Astrocyte (in vitro differentiated cells and primary cell): ENCODE measurements around the gene TDP1. TPM values are rescaled to one million over a fixed set of nuclear protein-coding genes. Genes with fewer than 3 reads are reported as not detected.

Experiments
- DNase-seq: peaks from one replicate; pipeline ENCODE4 v3.0.0-alpha.2; 2010; ENCODE audit warnings: low read depth
- FAIRE-seq: peaks from 2 replicates; lab custom pipeline; 2011; peaks lifted over from hg19 to GRCh38; lab: Jason Lieb, UNC
- H2AFZ ChIP-seq: 2 replicates; pipeline ENCODE4 v1.6.0; 2012; ENCODE audit warnings: low read depth, low read length, inconsistent platforms
- H3K27ac ChIP-seq: 2 replicates; pipeline ENCODE4 v1.5.1; 2011; ENCODE audit warnings: low read depth, low read length, inconsistent platforms
- H3K27me3 ChIP-seq: 2 replicates; pipeline ENCODE4 v1.6.0; 2011; ENCODE audit warnings: low read length, inconsistent platforms; ENCODE audit not compliant: insufficient read depth
- H3K36me3 ChIP-seq: 2 replicates; pipeline ENCODE4 v1.5.1; 2011; ENCODE audit warnings: low read length, inconsistent platforms; ENCODE audit not compliant: insufficient read depth
- H3K4me1 ChIP-seq: 2 replicates; pipeline ENCODE4 v1.5.1; 2011; ENCODE audit warnings: low read length, inconsistent platforms; ENCODE audit not compliant: insufficient read depth
- H3K4me2 ChIP-seq: 2 replicates; pipeline ENCODE4 v1.6.0; 2012; ENCODE audit warnings: low read length, inconsistent platforms
- H3K4me3 ChIP-seq: 2 replicates; pipeline ENCODE4 v1.5.1; 2011; ENCODE audit warnings: low read depth, mild to moderate bottlenecking, low read length, inconsistent platforms; ENCODE audit not compliant: insufficient read depth
- H3K79me2 ChIP-seq: 2 replicates; pipeline ENCODE4 v1.6.0; 2012; ENCODE audit warnings: mild to moderate bottlenecking, low read length, inconsistent platforms; ENCODE audit not compliant: insufficient read depth
- H3K9ac ChIP-seq: 2 replicates; pipeline ENCODE4 v1.6.0; 2012; ENCODE audit warnings: mild to moderate bottlenecking, low read length, inconsistent platforms
- H3K9me3 ChIP-seq: 2 replicates; pipeline ENCODE4 v1.5.1; 2012; ENCODE audit warnings: low read depth, mild to moderate bottlenecking, low read length, inconsistent platforms; ENCODE audit not compliant: insufficient read depth
- H4K20me1 ChIP-seq: 2 replicates; pipeline ENCODE4 v1.6.0; 2012; ENCODE audit warnings: low read length, inconsistent platforms; ENCODE audit not compliant: insufficient read depth
- H3K27ac Mint-ChIP-seq: one replicate; pipeline ENCODE4 v1.8.0; 2021; ENCODE audit warnings: mild to moderate bottlenecking, mixed read lengths; ENCODE audit not compliant: unreplicated experiment
- H3K27me3 Mint-ChIP-seq: one replicate; pipeline ENCODE4 v1.8.0; 2021; ENCODE audit warnings: low read depth, mixed read lengths; ENCODE audit not compliant: unreplicated experiment
- H3K36me3 Mint-ChIP-seq: one replicate; pipeline ENCODE4 v1.8.0; 2021; ENCODE audit warnings: low read depth, mixed read lengths; ENCODE audit not compliant: unreplicated experiment
- H3K4me1 Mint-ChIP-seq: one replicate; pipeline ENCODE4 v1.8.0; 2021; ENCODE audit warnings: low read depth, mixed read lengths; ENCODE audit not compliant: unreplicated experiment
- H3K4me3 Mint-ChIP-seq: one replicate; pipeline ENCODE4 v1.8.0; 2021; ENCODE audit warnings: mild to moderate bottlenecking, moderate library complexity, mixed read lengths; ENCODE audit not compliant: unreplicated experiment
- H3K9me3 Mint-ChIP-seq: one replicate; pipeline ENCODE4 v1.8.0; 2021; ENCODE audit warnings: mild to moderate bottlenecking, mixed read lengths; ENCODE audit not compliant: unreplicated experiment
- CTCF ChIP-seq: IDR thresholded peaks from 2 replicates; pipeline ENCODE4 v1.5.1; 2011; ENCODE audit warnings: low read depth, mild to moderate bottlenecking, inconsistent platforms, low read length, moderate library complexity; ENCODE audit not compliant: insufficient read depth
- EZH2 ChIP-seq: IDR thresholded peaks from 2 replicates; pipeline ENCODE4 v1.6.1; 2012; ENCODE audit warnings: mild to moderate bottlenecking, low read length, inconsistent platforms; ENCODE audit not compliant: insufficient read depth
- total RNA-seq: library from RNA; stranded (reverse); gene quantifications from 2 replicates; pipeline ENCODE4 v1.2.1, GENCODE V29; 2021

The TDP1 gene
- total RNA-seq, 1 donor from 2014 or later, result 17.0 TPM

- Mint-ChIP-seq H3K27me3 (no peaks in the 10 kb centered on the region), H3K9me3 (peaks cover 5% of the 10 kb centered on the region), H3K4me3 (peak overlapping the region; percentile 55), H3K36me3 (no peaks in the 10 kb centered on the region), H3K4me1 (peaks cover 39% of the 10 kb centered on the region), H3K27ac (peak overlapping the region; percentile 100)
- peak overlapping the region; percentile 75 for H3K4me2 ChIP-seq
- FAIRE-seq, result peak; percentile 29
- no peak overlapping the region for H2AFZ ChIP-seq
- no peaks in the 10 kb centered on the region for H3K27me3 ChIP-seq
- H3K4me1 ChIP-seq, result peaks cover 29% of the 10 kb centered on the region
- H3K27ac ChIP-seq, result peak overlapping the region; percentile 92
- no peaks in the 10 kb centered on the region for H3K79me2 ChIP-seq
- H3K4me3 ChIP-seq, result no peak overlapping the region
- peak overlapping the region; percentile 83 for H3K9ac ChIP-seq
- no peaks in the 10 kb centered on the region for H3K9me3 ChIP-seq
- no peak for DNase-seq
- H4K20me1 ChIP-seq, result no peaks in the 10 kb centered on the region
- TF ChIP-seq EZH2 (no peak), CTCF (no peak)
- no peaks in the 10 kb centered on the region for H3K36me3 ChIP-seq
These were observed 45.1 kb upstream of the TDP1 start for GRCh38 chr14:89910691-89911009.

DNA sequence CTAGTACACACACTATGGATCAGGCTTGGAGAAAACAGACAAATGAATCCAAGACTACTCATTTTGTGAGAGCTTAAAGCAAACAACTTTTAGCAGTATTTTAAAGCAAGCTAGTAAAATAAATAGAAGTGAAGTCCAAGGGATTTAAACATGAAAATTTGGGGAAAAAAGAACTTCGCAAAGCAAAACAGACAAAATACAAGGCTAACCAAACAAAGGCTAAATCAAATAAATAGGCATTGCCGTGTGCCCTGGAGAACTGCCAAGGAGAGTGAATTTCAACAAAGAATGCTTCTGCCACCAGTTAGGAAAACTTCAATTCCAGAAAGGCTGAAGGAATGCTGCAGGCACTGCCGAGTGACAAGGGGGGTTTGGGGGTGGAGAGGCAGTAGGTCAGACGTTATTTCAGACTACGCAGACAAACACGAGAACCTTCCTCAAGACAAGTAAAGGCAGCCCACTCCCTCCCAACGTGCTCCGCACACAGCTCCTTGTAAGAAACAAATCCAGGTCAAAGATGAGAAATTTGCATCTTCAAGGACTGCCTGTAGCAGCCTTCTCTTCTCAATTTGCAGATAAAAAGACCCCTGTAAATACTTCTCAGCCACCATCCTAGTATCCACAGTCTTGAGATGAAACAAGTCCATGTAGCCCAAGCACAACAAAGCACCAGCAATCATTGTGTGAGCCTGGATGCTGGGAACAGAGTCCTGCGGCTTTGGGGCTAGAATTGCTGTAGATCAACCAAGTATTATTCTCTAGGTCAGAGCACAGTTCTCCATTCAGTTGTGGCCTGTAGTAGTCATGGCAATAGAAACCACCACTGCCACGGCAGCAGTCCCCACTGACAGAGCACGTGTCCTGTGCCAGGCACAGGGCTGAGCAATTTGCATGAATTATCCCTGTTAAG, 44.5 kb upstream of the TDP1 start:
- peaks cover 29% of the 10 kb centered on the region for H3K4me1 ChIP-seq
- no peaks in the 10 kb centered on the region for H3K36me3 ChIP-seq
- H3K4me2 ChIP-seq, result peak overlapping the region; percentile 75
- peaks cover 5% of the 10 kb centered on the region for H3K9me3 Mint-ChIP-seq
- peak overlapping the region; percentile 55 for H3K4me3 Mint-ChIP-seq
- peak; percentile 43 for FAIRE-seq
- no peaks in the 10 kb centered on the region for H4K20me1 ChIP-seq
- H3K36me3 Mint-ChIP-seq, result no peaks in the 10 kb centered on the region
- H3K27me3 ChIP-seq, result no peaks in the 10 kb centered on the region
- H3K4me3 ChIP-seq, result peak overlapping the region; percentile 13
- peak overlapping the region; percentile 83 for H3K9ac ChIP-seq
- no peaks in the 10 kb centered on the region for H3K27me3 Mint-ChIP-seq
- peak overlapping the region; percentile 100 for H3K27ac Mint-ChIP-seq
- no peak for TF ChIP-seq CTCF
- no peak for TF ChIP-seq EZH2
- H3K27ac ChIP-seq, result peak overlapping the region; percentile 92
- H2AFZ ChIP-seq, result peak overlapping the region; percentile 36
- H3K79me2 ChIP-seq, result no peaks in the 10 kb centered on the region
- no peaks in the 10 kb centered on the region for H3K9me3 ChIP-seq
- H3K4me1 Mint-ChIP-seq, result peaks cover 39% of the 10 kb centered on the region
- peak; percentile 71 for DNase-seq

DNA sequence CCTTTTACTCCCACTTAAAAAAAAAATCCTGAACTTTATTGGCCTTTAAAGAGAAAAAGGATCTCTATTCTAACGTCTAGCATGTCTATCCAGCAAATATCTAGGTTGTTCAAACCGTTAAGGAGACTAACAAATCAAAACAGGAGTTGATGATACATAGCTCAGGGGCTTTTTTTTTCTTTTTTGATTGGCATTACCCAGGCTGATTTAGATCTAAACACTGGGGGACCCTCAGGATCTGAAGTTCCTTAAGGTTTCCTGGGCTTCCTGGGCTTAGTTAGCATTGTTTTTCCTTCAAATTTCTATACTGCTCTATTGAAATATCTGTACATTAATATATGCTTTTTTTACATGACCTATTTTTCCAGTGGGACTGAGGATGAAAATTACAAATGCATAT, 43.5 kb upstream of the TDP1 start:
- Mint-ChIP-seq H3K9me3 (peaks cover 5% of the 10 kb centered on the region), H3K4me1 (peaks cover 39% of the 10 kb centered on the region), H3K27ac (peak overlapping the region; percentile 100), H3K36me3 (no peaks in the 10 kb centered on the region), H3K4me3 (no peak overlapping the region), H3K27me3 (no peaks in the 10 kb centered on the region)
- peak overlapping the region; percentile 75 for H3K4me2 ChIP-seq
- DNase-seq (no peak), FAIRE-seq (no peak)
- no peaks in the 10 kb centered on the region for H3K79me2 ChIP-seq
- peaks cover 33% of the 10 kb centered on the region for H3K4me1 ChIP-seq
- no peaks in the 10 kb centered on the region for H3K9me3 ChIP-seq
- no peak overlapping the region for H3K4me3 ChIP-seq
- H4K20me1 ChIP-seq, result no peaks in the 10 kb centered on the region
- TF ChIP-seq CTCF (no peak), EZH2 (no peak)
- H3K27me3 ChIP-seq, result no peaks in the 10 kb centered on the region
- peak overlapping the region; percentile 83 for H3K9ac ChIP-seq
- no peak overlapping the region for H2AFZ ChIP-seq
- peak overlapping the region; percentile 92 for H3K27ac ChIP-seq
- H3K36me3 ChIP-seq, result no peaks in the 10 kb centered on the region
